HUES64 (cell line): ENCODE data around the gene RUSC2.
A peak's percentile ranks its signal among the peaks of the same experiment; 100 is the strongest.
"Not testable (repeated sequence)": the region's sequence is repeated elsewhere in the genome, so short reads cannot be mapped to it uniquely, and the experiment has no call there.

ENCODE experiments used
- H3K27ac ChIP-seq: 2 replicates; pipeline ENCODE4 v1.7.0; 2013; ENCODE audit warnings: low read depth, low read length, inconsistent platforms
- H3K27me3 ChIP-seq: 2 replicates; pipeline ENCODE4 v1.6.1; 2013; ENCODE audit warnings: mild to moderate bottlenecking, low read length; ENCODE audit not compliant: insufficient read depth
- H3K36me3 ChIP-seq: 2 replicates; pipeline ENCODE4 v1.6.1; 2013; ENCODE audit warnings: mild to moderate bottlenecking, low read length; ENCODE audit not compliant: insufficient read depth
- H3K4me1 ChIP-seq: 2 replicates; pipeline ENCODE4 v1.6.1; 2013; ENCODE audit warnings: mild to moderate bottlenecking, low read length, moderate library complexity; ENCODE audit not compliant: insufficient read depth
- H3K4me3 ChIP-seq: 2 replicates; pipeline ENCODE4 v1.5.1; 2013; ENCODE audit warnings: mild to moderate bottlenecking, low read length, moderate library complexity
- H3K9ac ChIP-seq: 2 replicates; pipeline ENCODE4 v1.6.1; 2013; ENCODE audit warnings: mild to moderate bottlenecking, low read depth, low read length
- H3K9me3 ChIP-seq: 2 replicates; pipeline ENCODE4 v1.6.1; 2013; ENCODE audit warnings: low read depth, low read length; ENCODE audit not compliant: insufficient read depth
- WGBS: fragments of 150-250, 120-280 bp; methylation state at CpG from one replicate; pipeline ENCODE4 v1.1.7; 2013; ENCODE audit warnings: missing lambda C conversion rate; 5-methylcytosine and 5-hydroxymethylcytosine counted together

RUSC2 gene

GRCh38 chr9:35516479-35516878 lies 26.6 kb downstream of the RUSC2 start:
- no peaks in the 10 kb centered on the region for H3K9me3 ChIP-seq
- 45% methylated on average over 1 of the region's 1 CpG for WGBS
- no peak overlapping the region for H3K9ac ChIP-seq
- H3K4me1 ChIP-seq: peaks cover 48% of the 10 kb centered on the region
- no peaks in the 10 kb centered on the region for H3K27me3 ChIP-seq
- H3K36me3 ChIP-seq: no peaks in the 10 kb centered on the region
- no peak overlapping the region for H3K4me3 ChIP-seq
- H3K27ac ChIP-seq: no peak overlapping the region

- Histone ChIP-seq H3K4me3 (no peak overlapping the region), H3K9ac (peak overlapping the region; percentile 7; the same call in 1 of the 2 replicates), H3K36me3 (no peaks in the 10 kb centered on the region), H3K4me1 (peaks cover 48% of the 10 kb centered on the region), H3K9me3 (no peaks in the 10 kb centered on the region), H3K27ac (peak overlapping the region; percentile 61), H3K27me3 (no peaks in the 10 kb centered on the region)
- 73% methylated on average over 3 of the region's 3 CpGs for whole genome bisulfite sequencing
Observed at GRCh38 chr9:35517131-35517530, 27.2 kb downstream of the RUSC2 start.

- Histone ChIP-seq H3K4me3 (no peak overlapping the region), H3K4me1 (peaks cover 48% of the 10 kb centered on the region), H3K36me3 (no peaks in the 10 kb centered on the region), H3K9ac (peak overlapping the region; percentile 7; the same call in 1 of the 2 replicates), H3K27me3 (no peaks in the 10 kb centered on the region), H3K27ac (peak overlapping the region; percentile 61), H3K9me3 (no peaks in the 10 kb centered on the region)
- 89% methylated on average over 3 of the region's 3 CpGs for WGBS
Observed at GRCh38 chr9:35517552-35518224, 27.8 kb downstream of the RUSC2 start.

- 52% methylated on average over 4 of the region's 4 CpGs for WGBS
- peak overlapping the region; percentile 61 for H3K27ac ChIP-seq
- peak overlapping the region; percentile 7; the same call in 1 of the 2 replicates for H3K9ac ChIP-seq
- peaks cover 48% of the 10 kb centered on the region for H3K4me1 ChIP-seq
- no peaks in the 10 kb centered on the region for H3K36me3 ChIP-seq
- no peak overlapping the region for H3K4me3 ChIP-seq
- H3K27me3 ChIP-seq: no peaks in the 10 kb centered on the region
- no peaks in the 10 kb centered on the region for H3K9me3 ChIP-seq
Observed at GRCh38 chr9:35518225-35518821, 28.4 kb downstream of the RUSC2 start.

GRCh38 chr9:35518981-35519679 lies 29.2 kb downstream of the RUSC2 start:
- WGBS: 88% methylated on average over 5 of the region's 5 CpGs
- no peaks in the 10 kb centered on the region for H3K27me3 ChIP-seq
- H3K9ac ChIP-seq: peak overlapping the region; percentile 9; the same call in 1 of the 2 replicates
- H3K36me3 ChIP-seq: no peaks in the 10 kb centered on the region
- H3K9me3 ChIP-seq: no peaks in the 10 kb centered on the region
- H3K4me3 ChIP-seq: no peak overlapping the region
- H3K4me1 ChIP-seq: peaks cover 48% of the 10 kb centered on the region
- peak overlapping the region; percentile 52 for H3K27ac ChIP-seq

DNA sequence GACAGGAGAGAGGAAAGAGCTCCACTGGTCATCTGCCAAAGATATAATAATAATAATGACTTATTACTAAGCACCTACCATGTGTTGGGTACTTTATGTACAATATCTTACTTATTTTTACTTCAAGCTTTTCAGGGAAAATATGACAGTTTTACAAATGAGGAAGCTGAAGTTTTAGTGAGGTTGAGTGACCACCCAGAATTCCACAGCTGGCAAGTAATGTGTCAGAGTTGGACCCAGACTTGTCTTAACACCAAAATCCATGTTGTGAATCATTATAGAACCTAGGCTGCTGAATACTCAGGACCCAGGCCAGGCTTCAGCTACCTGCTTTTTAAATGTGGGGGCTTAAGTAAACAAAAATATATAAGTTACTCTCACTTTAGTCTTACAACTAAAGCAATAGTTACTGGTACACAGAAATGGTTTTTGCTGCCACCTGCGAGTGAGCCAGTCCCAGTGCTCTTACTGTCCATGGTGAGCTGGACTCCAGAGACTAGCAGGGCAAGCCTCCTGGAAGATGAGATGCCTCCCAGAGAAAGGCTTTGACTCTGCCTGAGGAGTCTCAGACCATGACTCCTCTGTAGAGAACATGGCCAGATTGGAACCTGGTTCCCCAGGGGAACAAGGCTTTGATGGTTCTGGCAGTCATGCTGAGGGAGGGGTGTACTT lies 29.9 kb downstream of the RUSC2 start:
- Histone ChIP-seq H3K9ac (no peak overlapping the region), H3K9me3 (no peaks in the 10 kb centered on the region), H3K4me1 (peaks cover 48% of the 10 kb centered on the region), H3K27ac (peak overlapping the region; percentile 28), H3K27me3 (no peaks in the 10 kb centered on the region), H3K4me3 (no peak overlapping the region), H3K36me3 (no peaks in the 10 kb centered on the region)
- 97% methylated on average over 1 of the region's 1 CpG for WGBS

DNA sequence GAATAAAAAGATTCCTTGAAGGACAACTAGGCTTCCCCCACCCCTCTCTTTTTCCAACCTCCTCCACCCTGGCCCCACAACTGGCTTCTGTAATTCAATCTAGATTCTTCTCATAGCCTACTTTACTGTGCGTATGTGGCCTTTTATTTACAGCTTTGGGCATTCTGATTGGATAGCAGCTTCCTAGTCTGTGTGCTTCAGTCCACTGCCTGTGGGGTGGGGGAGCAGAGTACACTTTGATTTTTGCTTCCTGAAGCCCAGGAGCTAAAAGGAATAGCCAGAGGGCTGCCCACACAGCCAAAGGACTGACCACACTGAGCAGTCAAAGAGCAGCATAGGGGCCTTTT lies 30.4 kb downstream of the RUSC2 start:
- Histone ChIP-seq H3K9ac (no peak overlapping the region), H3K36me3 (no peaks in the 10 kb centered on the region), H3K27ac (no peak overlapping the region), H3K4me3 (no peak overlapping the region), H3K4me1 (peaks cover 48% of the 10 kb centered on the region), H3K9me3 (no peaks in the 10 kb centered on the region), H3K27me3 (no peaks in the 10 kb centered on the region)
- 90% methylated on average over 1 of the region's 1 CpG for WGBS

- Histone ChIP-seq H3K27ac (no peak overlapping the region), H3K4me1 (peaks cover 40% of the 10 kb centered on the region), H3K27me3 (no peaks in the 10 kb centered on the region), H3K36me3 (no peaks in the 10 kb centered on the region), H3K9ac (no peak overlapping the region), H3K9me3 (no peaks in the 10 kb centered on the region), H3K4me3 (no peak overlapping the region)
- WGBS: 92% methylated on average over 2 of the region's 2 CpGs
Observed at GRCh38 chr9:35521708-35522107, 31.8 kb downstream of the RUSC2 start.

- no peak overlapping the region for H3K4me3 ChIP-seq
- H3K4me1 ChIP-seq: peaks cover 35% of the 10 kb centered on the region
- no peaks in the 10 kb centered on the region for H3K9me3 ChIP-seq
- H3K27me3 ChIP-seq: no peaks in the 10 kb centered on the region
- no peak overlapping the region for H3K9ac ChIP-seq
- no peak overlapping the region for H3K27ac ChIP-seq
- H3K36me3 ChIP-seq: no peaks in the 10 kb centered on the region
Observed at GRCh38 chr9:35522187-35522586, 32.3 kb downstream of the RUSC2 start.

- no peak overlapping the region for H3K27ac ChIP-seq
- no peak overlapping the region for H3K4me3 ChIP-seq
- no peaks in the 10 kb centered on the region for H3K27me3 ChIP-seq
- no peaks in the 10 kb centered on the region for H3K9me3 ChIP-seq
- H3K36me3 ChIP-seq: no peaks in the 10 kb centered on the region
- H3K4me1 ChIP-seq: peaks cover 30% of the 10 kb centered on the region
- WGBS: 93% methylated on average over 1 of the region's 1 CpG
- no peak overlapping the region for H3K9ac ChIP-seq
Observed at GRCh38 chr9:35522700-35523099, 32.8 kb downstream of the RUSC2 start.

DNA sequence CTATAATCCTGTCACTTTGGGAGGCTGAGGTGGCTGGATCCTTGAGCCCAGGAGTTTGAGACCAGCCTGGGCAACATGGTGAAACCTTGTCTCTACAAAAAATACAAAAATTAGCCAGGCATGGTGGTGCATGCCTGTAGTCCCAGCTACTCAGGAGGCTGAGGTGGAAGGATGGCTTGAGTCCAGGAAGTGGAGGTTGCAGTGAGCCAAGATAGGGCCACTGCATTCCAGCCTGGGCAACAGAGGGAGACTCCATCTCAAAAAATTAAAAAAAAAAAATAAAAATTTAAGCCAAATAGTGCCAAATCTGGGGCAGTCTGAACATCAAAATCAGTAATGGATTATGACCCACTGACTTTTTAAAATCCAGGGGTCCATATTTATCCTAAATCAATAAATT lies 33.6 kb downstream of the RUSC2 start:
- not testable (repeated sequence) for H3K4me3 ChIP-seq, H3K36me3 ChIP-seq, H3K9me3 ChIP-seq, H3K27ac ChIP-seq, H3K27me3 ChIP-seq, H3K9ac ChIP-seq
- H3K4me1 ChIP-seq: peaks cover 23% of the 10 kb centered on the region
